Panc1 (cell line): ENCODE results near the gene RIPK3. TPM values are rescaled to one million over a fixed set of nuclear protein-coding genes. Genes with fewer than 3 reads are reported as not detected.

Experiments
- ATAC-seq: fragments of 200-7000 bp; cut with Tn5 transposase; 2 replicates; pipeline ENCODE4 v1.9.1; 2020; ENCODE audit warnings: mild to moderate bottlenecking, moderate library complexity
- BruUV-seq: library from RNA; stranded (reverse); fragments of 400-500 nt; replicated peaks from 2 replicates; lab custom pipeline; 2021; lab: Mats Ljungman, UMichigan
- CTCF ChIA-PET: fragments of 300-600 bp; sonication (Branson Sonifier 250); formaldehyde crosslinking; loops from one replicate; lab custom pipeline; 2022; ENCODE audit warnings: antibody characterized with exemption; lab: Charles Lee
- POLR2A ChIA-PET: fragments of 300-600 bp; sonication (Branson Sonifier 250); formaldehyde crosslinking; loops from one replicate; lab custom pipeline; 2022; ENCODE audit warnings: antibody characterized with exemption; lab: Charles Lee
- DNase-seq: peaks from one replicate; pipeline ENCODE4 v3.0.0-alpha.2; 2010; ENCODE audit warnings: low read depth, low spot score
- H3K27ac ChIP-seq: 2 replicates; pipeline ENCODE4 v1.5.1; 2011; ENCODE audit warnings: mild to moderate bottlenecking, low read length, inconsistent platforms
- H3K27me3 ChIP-seq: fragments of 200-500 bp; sonication (Bioruptor generic); 2 replicates; pipeline ENCODE4 v1.6.0; 2014; ENCODE audit warnings: low read length, inconsistent platforms; ENCODE audit not compliant: control insufficient read depth, insufficient read depth
- H3K36me3 ChIP-seq: fragments of 200-500 bp; sonication (Bioruptor generic); 2 replicates; pipeline ENCODE4 v1.5.1; 2014; ENCODE audit warnings: inconsistent platforms, mild to moderate bottlenecking, low read length, moderate library complexity; ENCODE audit not compliant: control insufficient read depth, insufficient read depth
- H3K4me1 ChIP-seq: 2 replicates; pipeline ENCODE4 v1.5.1; 2011; ENCODE audit warnings: inconsistent platforms, mild to moderate bottlenecking, low read length, moderate library complexity; ENCODE audit not compliant: control insufficient read depth, insufficient read depth
- H3K4me3 ChIP-seq, 2 experiments: 2 replicates each; pipeline ENCODE4 v1.5.1; 2011 to 2012; ENCODE audit warnings: low read depth in 2 of 2, low read length in 2 of 2, mild to moderate bottlenecking in 2 of 2, inconsistent platforms in 1 of 2, moderate library complexity in 1 of 2
- H3K9me3 ChIP-seq: fragments of 200-500 bp; sonication (Bioruptor generic); 2 replicates; pipeline ENCODE4 v1.5.1; 2014; ENCODE audit warnings: low read depth, mild to moderate bottlenecking, inconsistent platforms, low read length, moderate library complexity; ENCODE audit not compliant: control insufficient read depth, insufficient read depth
- CTCF ChIP-seq: fragments of 450-650 bp; IDR thresholded peaks from 2 replicates; pipeline ENCODE4 v1.5.1; 2017; ENCODE audit warnings: mild to moderate bottlenecking
- POLR2AphosphoS5 ChIP-seq: IDR thresholded peaks from 2 replicates; pipeline ENCODE4 v1.6.1; 2012; ENCODE audit warnings: mild to moderate bottlenecking, low read depth, low read length, moderate library complexity
- SIN3A ChIP-seq: IDR thresholded peaks from 2 replicates; pipeline ENCODE4 v1.6.1; 2012; ENCODE audit warnings: low read depth, mild to moderate bottlenecking, low read length, moderate library complexity, borderline replicate concordance; ENCODE audit not compliant: insufficient read depth
- TCF7L2 ChIP-seq: IDR thresholded peaks from 2 replicates; pipeline ENCODE4 v1.6.1; 2011; ENCODE audit warnings: mild to moderate bottlenecking, low read depth, low read length, inconsistent platforms
- in situ Hi-C: cut with HindIII; loops from 2 replicates; pipeline ENCODE4 v1.10.0; 2016; ENCODE audit warnings: low sequenced_read_pairs, low pct_unique_long_range_greater_than_20kb
- intact Hi-C: fragments of 100-400 bp; cut with micrococcal nuclease; formaldehyde crosslinking; loops from one replicate; pipeline ENCODE4 v1.10.0; 2022; ENCODE audit not compliant: unreplicated experiment
- total RNA-seq: library from RNA; stranded (reverse); gene quantifications from one replicate; pipeline ENCODE4 v1.2.1, GENCODE V29; 2021; ENCODE audit not compliant: unreplicated experiment
- TF ChIP-seq, protein P1 (sequence below), 2 experiments: IDR thresholded peaks; 2 replicates each; pipeline ENCODE4 v1.6.1; 2011 to 2012; ENCODE audit warnings: low read depth in 2 of 2, control low read depth in 1 of 2, low read length in 1 of 2, mild to moderate bottlenecking in 1 of 2, moderate library complexity in 1 of 2; ENCODE audit not compliant: insufficient read depth in 1 of 2

RIPK3 gene
- total RNA-seq, 1 experiment from 2014 or later, result not detected

- BruUV-seq, result no TSS peak
- ATAC-seq (no peak), DNase-seq (no peak)
- Histone ChIP-seq H3K27me3 (no peaks in the 10 kb centered on the region), H3K4me1 (peaks cover 3% of the 10 kb centered on the region; the same call in 1 of the 2 replicates), H3K27ac (no peak overlapping the region), H3K9me3 (no peaks in the 10 kb centered on the region), H3K4me3 (no peak overlapping the region), H3K36me3 (no peaks in the 10 kb centered on the region; the same call in 1 of the 2 replicates)
- TF ChIP-seq SIN3A, result no peak
- TF ChIP-seq TCF7L2, result no peak
- TF ChIP-seq, protein P1, sequence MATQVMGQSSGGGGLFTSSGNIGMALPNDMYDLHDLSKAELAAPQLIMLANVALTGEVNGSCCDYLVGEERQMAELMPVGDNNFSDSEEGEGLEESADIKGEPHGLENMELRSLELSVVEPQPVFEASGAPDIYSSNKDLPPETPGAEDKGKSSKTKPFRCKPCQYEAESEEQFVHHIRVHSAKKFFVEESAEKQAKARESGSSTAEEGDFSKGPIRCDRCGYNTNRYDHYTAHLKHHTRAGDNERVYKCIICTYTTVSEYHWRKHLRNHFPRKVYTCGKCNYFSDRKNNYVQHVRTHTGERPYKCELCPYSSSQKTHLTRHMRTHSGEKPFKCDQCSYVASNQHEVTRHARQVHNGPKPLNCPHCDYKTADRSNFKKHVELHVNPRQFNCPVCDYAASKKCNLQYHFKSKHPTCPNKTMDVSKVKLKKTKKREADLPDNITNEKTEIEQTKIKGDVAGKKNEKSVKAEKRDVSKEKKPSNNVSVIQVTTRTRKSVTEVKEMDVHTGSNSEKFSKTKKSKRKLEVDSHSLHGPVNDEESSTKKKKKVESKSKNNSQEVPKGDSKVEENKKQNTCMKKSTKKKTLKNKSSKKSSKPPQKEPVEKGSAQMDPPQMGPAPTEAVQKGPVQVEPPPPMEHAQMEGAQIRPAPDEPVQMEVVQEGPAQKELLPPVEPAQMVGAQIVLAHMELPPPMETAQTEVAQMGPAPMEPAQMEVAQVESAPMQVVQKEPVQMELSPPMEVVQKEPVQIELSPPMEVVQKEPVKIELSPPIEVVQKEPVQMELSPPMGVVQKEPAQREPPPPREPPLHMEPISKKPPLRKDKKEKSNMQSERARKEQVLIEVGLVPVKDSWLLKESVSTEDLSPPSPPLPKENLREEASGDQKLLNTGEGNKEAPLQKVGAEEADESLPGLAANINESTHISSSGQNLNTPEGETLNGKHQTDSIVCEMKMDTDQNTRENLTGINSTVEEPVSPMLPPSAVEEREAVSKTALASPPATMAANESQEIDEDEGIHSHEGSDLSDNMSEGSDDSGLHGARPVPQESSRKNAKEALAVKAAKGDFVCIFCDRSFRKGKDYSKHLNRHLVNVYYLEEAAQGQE (IDR thresholded peaks at IDR 0.05; ENCODE audit: insufficient read depth in 1 of 2, low read depth in 2 of 2, low read length in 1 of 2), result no peak
- TF ChIP-seq CTCF, result no peak
- POLR2A ChIA-PET, result no interaction called here
- CTCF ChIA-PET, result no interaction called here
- intact Hi-C loops (no loop called here), in situ Hi-C loops (no loop called here)
Observed at GRCh38 chr14:24361326-24361725, 21.5 kb upstream of the RIPK3 start.

DNA sequence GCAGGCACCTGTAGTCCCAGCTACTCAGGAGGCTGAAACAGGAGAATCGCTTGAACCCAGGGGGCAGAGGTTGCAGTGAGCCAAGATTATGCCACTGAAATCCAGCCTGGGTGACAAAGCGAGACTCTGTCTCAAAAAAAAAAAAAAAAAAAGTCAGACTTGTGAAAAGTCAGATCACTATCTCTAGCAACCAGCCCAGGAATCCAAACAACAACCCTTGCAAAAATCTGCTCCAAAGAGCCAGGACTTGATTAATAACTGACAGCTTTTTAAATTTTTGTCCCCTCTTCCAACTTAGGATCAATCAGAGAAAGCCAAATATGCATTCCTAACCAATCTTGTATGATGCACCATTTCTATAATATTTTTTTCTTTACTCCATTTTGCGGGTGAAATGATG, 20.5 kb upstream of the RIPK3 start:
- Histone ChIP-seq H3K4me3 (no peak overlapping the region), H3K27ac (no peak overlapping the region), H3K4me1 (no peaks in the 10 kb centered on the region), H3K36me3 (no peaks in the 10 kb centered on the region), H3K27me3 (no peaks in the 10 kb centered on the region), H3K9me3 (no peaks in the 10 kb centered on the region)
- intact Hi-C loops, result no loop called here
- TF ChIP-seq, protein P1 (IDR thresholded peaks at IDR 0.05; ENCODE audit: insufficient read depth in 1 of 2, low read depth in 2 of 2, low read length in 1 of 2), result no peak
- TF ChIP-seq SIN3A, result no peak
- TF ChIP-seq TCF7L2, result no peak
- no peak for TF ChIP-seq CTCF
- TF ChIP-seq POLR2AphosphoS5, result no peak
- DNase-seq (no peak), ATAC-seq (no peak)
- POLR2A ChIA-PET, result interaction anchor here (0.6 kb wide), 1 partner anchor 25 kb away, joined by 6 read pairs; no protein-coding TSS in a partner anchor
- no TSS peak for BruUV-seq
- CTCF ChIA-PET, result interaction anchor here (0.7 kb wide), 1 partner anchor 10 kb away, joined by 3 read pairs; no protein-coding TSS in a partner anchor
- in situ Hi-C loops, result no loop called here
